Dermis microvascular lymphatic vessel endothelial cell (primary cell): Measurements from ENCODE around the gene TRIM74. TPM values are rescaled to one million over a fixed set of nuclear protein-coding genes. Genes with fewer than 3 reads are reported as not detected.
"Not testable (repeated sequence)": the region's sequence is repeated elsewhere in the genome, so short reads cannot be mapped to it uniquely, and the experiment has no call there.

Experiments used
- DNase-seq, 2 donors: peaks; one replicate each; pipeline versions ENCODE4 v3.0.0 to v3.0.0-alpha.2; 2010; ENCODE audit warnings: low read depth in 2 of 2
- total RNA-seq: library from RNA; depleted of rRNA; stranded (reverse); fragments of >200 nt; gene quantifications from 2 replicates; pipeline ENCODE4 v1.2.1, GENCODE V29; 2014

The TRIM74 gene
- total RNA-seq, 1 donor from 2014 or later = not detected

GRCh38 chr7:72911395-72911794 is 57.9 kb downstream of the TRIM74 start:
- DNase-seq = not testable (repeated sequence)

Other genes with a start within 250 kb of the TRIM74 start
- gene TYW1B, start 141.3 kb downstream of the TRIM74 start, total RNA-seq = 1.4 and 3.7 TPM in 2 replicates
- 3.0 and 5.3 TPM in 2 replicates for gene POM121, start 44.4 kb downstream of the TRIM74 start, total RNA-seq
- gene SPDYE8, start 60.3 kb upstream of the TRIM74 start, total RNA-seq = not detected in 2 replicates
- not detected in 2 replicates for gene SPDYE11, start 88.4 kb upstream of the TRIM74 start, total RNA-seq
- gene SPDYE9, start 116.6 kb upstream of the TRIM74 start, total RNA-seq = not detected in 2 replicates